BJ (cell line): ENCODE results near the gene NDFIP2. TPM values are rescaled to one million over a fixed set of nuclear protein-coding genes. Genes with fewer than 3 reads are reported as not detected.
A peak's percentile ranks its signal among the peaks of the same experiment; 100 is the strongest.

Source experiments
- CTCF ChIA-PET: fragments of 350-600 bp; formaldehyde crosslinking; extraction: SDS; loops from one replicate; lab custom pipeline; 2021; ENCODE audit warnings: antibody characterized with exemption, inconsistent platforms; lab: Yijun Ruan, JAX
- POLR2A ChIA-PET: fragments of 300-600 bp; sonication (Branson Sonifier 250); formaldehyde crosslinking; extraction: SDS; loops from one replicate; lab custom pipeline; 2021; ENCODE audit warnings: antibody characterized with exemption; lab: Charles Lee
- DNase-seq: peaks from one replicate; pipeline ENCODE4 v3.0.0-alpha.2; 2011; ENCODE audit warnings: low read depth
- H3K27me3 ChIP-seq: 2 replicates; pipeline ENCODE4 v1.6.0; 2011; ENCODE audit warnings: low read length; ENCODE audit not compliant: control insufficient read depth, insufficient read depth
- H3K36me3 ChIP-seq: 2 replicates; pipeline ENCODE4 v1.5.1; 2011; ENCODE audit warnings: low read length; ENCODE audit not compliant: control insufficient read depth, insufficient read depth
- H3K4me3 ChIP-seq: 2 replicates; pipeline ENCODE4 v1.5.1; 2011; ENCODE audit warnings: low read depth, mild to moderate bottlenecking, control low read depth, low read length
- polyA plus RNA-seq: library from polyadenylated mRNA; depleted of rRNA; stranded (reverse); fragments of >200 nt; gene quantifications from 2 replicates; pipeline ENCODE4 v1.2.3, GENCODE V29; 2011
- TF ChIP-seq, protein P1 (sequence below): IDR thresholded peaks from 2 replicates; pipeline ENCODE4 v1.5.1; 2011; ENCODE audit warnings: low read depth, mild to moderate bottlenecking, control low read depth, inconsistent platforms, low read length, moderate library complexity; ENCODE audit not compliant: insufficient read depth

NDFIP2 gene
- polyA plus RNA-seq, 1 experiment, result 53.8 TPM

DNA sequence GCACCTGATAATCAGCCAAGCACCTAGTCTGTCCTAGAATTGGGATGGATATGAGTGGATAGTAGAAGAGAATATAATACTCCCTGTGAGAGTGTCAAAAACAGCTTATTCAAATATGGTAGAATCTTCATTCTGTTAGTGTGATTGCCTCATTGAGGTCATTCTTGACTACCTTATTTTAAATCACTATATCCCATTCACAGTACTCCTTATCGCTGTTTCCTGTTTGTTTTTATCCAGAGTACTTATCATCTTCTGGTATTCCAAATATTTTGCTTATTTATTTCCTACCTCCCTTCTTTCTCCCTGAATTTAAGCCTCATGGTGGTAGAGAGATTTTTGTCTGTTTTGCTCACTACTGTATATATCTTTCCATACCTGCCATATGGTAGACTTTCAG is 9.9 kb downstream of the NDFIP2 start:
- ChIA-PET POLR2A (interaction anchor here (0.8 kb wide), 1 partner anchor 10 kb away, joined by 3 read pairs; the partner anchor contains the start of gene NDFIP2), CTCF (interaction anchor here (1.1 kb wide), 1 partner anchor 48 kb away, joined by 3 read pairs; no protein-coding TSS in a partner anchor)
- Histone ChIP-seq H3K4me3 (no peak overlapping the region), H3K27me3 (no peaks in the 10 kb centered on the region), H3K36me3 (no peaks in the 10 kb centered on the region)
- no peak for DNase-seq
- TF ChIP-seq, protein P1, sequence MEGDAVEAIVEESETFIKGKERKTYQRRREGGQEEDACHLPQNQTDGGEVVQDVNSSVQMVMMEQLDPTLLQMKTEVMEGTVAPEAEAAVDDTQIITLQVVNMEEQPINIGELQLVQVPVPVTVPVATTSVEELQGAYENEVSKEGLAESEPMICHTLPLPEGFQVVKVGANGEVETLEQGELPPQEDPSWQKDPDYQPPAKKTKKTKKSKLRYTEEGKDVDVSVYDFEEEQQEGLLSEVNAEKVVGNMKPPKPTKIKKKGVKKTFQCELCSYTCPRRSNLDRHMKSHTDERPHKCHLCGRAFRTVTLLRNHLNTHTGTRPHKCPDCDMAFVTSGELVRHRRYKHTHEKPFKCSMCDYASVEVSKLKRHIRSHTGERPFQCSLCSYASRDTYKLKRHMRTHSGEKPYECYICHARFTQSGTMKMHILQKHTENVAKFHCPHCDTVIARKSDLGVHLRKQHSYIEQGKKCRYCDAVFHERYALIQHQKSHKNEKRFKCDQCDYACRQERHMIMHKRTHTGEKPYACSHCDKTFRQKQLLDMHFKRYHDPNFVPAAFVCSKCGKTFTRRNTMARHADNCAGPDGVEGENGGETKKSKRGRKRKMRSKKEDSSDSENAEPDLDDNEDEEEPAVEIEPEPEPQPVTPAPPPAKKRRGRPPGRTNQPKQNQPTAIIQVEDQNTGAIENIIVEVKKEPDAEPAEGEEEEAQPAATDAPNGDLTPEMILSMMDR, result no peak

DNA sequence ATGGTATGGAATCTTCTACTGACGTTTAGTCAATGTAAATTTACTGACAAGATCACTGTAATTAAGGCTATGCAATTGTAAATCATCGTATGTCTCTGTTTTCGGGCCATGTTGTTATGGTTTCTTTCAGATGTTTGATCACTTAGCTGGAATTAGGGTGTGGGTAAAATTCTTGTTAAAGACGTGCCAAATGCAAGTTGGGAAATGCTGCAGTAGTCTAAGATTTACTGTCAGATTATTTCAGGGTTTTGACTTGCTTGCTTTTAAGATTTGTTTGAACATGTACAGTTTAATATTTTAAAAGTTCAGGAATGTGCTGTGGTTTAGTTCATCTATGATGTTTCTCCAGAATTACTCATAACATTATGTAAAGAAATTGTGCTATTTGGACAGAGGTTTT is 10.8 kb downstream of the NDFIP2 start:
- ChIA-PET POLR2A (interaction anchor here (0.5 kb wide), 1 partner anchor 11 kb away, joined by 8 read pairs; the partner anchor contains the start of gene NDFIP2), CTCF (interaction anchor here (0.6 to 1.1 kb wide), 2 partner anchors 38 to 49 kb away, joined by 3 read pairs; no protein-coding TSS in a partner anchor)
- H3K36me3 ChIP-seq, result no peaks in the 10 kb centered on the region
- TF ChIP-seq, protein P1, result no peak
- peak; percentile 82 for DNase-seq
- no peaks in the 10 kb centered on the region for H3K27me3 ChIP-seq
- no peak overlapping the region for H3K4me3 ChIP-seq

DNA sequence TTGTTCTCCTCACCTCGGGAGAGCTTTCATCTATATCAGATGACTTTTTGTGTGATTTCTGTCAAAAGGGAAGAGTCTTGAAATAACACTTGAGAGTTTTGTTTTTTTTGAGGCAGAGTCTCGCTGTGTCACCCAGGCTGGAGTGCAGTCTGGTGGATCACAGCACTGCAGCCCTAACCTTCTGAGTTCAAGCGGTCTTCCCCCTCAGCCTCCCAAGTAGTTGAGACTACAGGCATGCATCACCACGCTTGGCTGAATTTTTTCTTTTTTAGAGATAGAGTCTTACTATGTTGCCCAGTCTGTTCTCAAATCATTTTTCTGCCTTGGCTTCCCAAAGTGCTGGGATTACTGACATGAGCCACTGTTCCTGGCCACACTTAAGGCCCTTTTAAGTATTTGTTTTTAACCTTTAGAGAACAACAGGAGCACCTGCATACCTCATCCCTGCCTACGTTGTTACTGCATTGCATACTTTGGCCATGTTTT is 11.4 kb downstream of the NDFIP2 start:
- ChIA-PET CTCF (interaction anchor here (0.6 kb wide), 1 partner anchor 37 kb away, joined by 3 read pairs; no protein-coding TSS in a partner anchor), POLR2A (interaction anchor here (0.5 kb wide), 1 partner anchor 11 kb away, joined by 8 read pairs; the partner anchor contains the start of gene NDFIP2)
- Histone ChIP-seq H3K36me3 (no peaks in the 10 kb centered on the region), H3K4me3 (no peak overlapping the region), H3K27me3 (no peaks in the 10 kb centered on the region)
- TF ChIP-seq, protein P1, result no peak
- DNase-seq, result no peak

DNA sequence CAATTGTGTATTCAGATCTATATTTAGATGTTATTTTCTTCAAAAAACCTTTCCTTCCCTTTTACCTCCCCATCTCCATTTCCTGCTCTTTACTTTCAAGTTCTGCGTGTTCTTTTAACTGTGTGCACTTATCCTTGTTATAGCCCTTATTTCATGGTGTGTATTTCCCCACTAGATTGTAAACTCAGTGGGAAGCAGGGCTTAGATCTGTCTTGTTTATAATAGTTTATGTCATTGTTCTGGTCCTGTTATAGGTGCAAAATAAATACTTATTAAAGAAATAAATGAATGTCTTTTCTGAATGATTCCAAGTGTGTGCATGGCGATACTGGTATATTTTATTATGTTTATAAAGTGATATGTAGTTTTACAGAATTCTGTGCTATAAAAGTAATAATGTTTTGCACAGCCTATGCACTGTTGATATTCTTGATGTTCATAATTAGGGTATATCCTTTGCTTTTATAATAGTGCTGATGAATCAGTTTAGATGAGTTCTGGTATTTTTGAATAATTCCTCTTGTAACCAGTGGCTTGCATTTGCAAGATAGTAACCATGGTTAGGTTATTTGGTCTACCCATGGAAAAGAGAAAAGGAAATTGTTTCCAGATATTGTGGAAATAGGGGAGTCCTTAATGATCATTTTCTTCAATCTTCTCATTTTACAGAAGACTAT is 12.1 kb downstream of the NDFIP2 start:
- ChIA-PET CTCF (no interaction called here), POLR2A (interaction anchor here (0.5 kb wide), 1 partner anchor 41 kb away, joined by 5 read pairs; no protein-coding TSS in a partner anchor)
- Histone ChIP-seq H3K36me3 (no peaks in the 10 kb centered on the region), H3K4me3 (no peak overlapping the region), H3K27me3 (no peaks in the 10 kb centered on the region)
- TF ChIP-seq, protein P1, result no peak
- DNase-seq, result no peak

DNA sequence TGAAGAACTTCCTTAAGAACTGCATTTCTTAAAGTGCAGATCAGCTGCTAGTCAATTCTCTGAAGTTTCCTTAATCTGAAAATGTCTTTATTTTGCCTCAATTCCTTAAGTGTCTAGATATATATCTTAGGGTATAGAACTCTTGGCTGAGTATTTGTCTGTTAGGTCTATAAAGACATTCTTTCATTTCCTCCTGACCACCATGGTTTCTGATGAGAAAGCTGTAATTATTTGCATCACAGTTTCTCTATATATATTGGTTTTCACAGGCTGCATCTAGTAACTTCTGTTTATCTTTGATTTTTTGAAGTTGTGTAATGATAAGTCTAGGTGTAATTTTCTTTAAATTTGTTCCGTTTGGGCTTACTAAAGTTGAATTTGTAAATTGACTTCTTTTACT is 15.2 kb downstream of the NDFIP2 start:
- CTCF ChIA-PET, result interaction anchor here (0.6 kb wide), 1 partner anchor 63 kb away, joined by 3 read pairs; no protein-coding TSS in a partner anchor
- H3K4me3 ChIP-seq, result no peak overlapping the region
- no peaks in the 10 kb centered on the region for H3K36me3 ChIP-seq
- DNase-seq, result no peak
- POLR2A ChIA-PET, result no interaction called here
- TF ChIP-seq, protein P1, result no peak
- H3K27me3 ChIP-seq, result no peaks in the 10 kb centered on the region
